Muscle of leg (tissue), 11 donors: Measurements from ENCODE around the gene TPSAB1. TPM values are rescaled to one million over a fixed set of nuclear protein-coding genes. Genes with fewer than 3 reads are reported as not detected.

ENCODE experiments used
- DNase-seq: peaks from one replicate; pipeline ENCODE4 v3.0.0; 2013
- H3K27ac ChIP-seq: one replicate; pipeline ENCODE4 v1.5.1; 2013; ENCODE audit warnings: mild to moderate bottlenecking, low read length, control low read depth
- H3K27me3 ChIP-seq: one replicate; pipeline ENCODE4 v1.6.1; 2013; ENCODE audit warnings: low read length; ENCODE audit not compliant: control insufficient read depth, insufficient read depth
- H3K36me3 ChIP-seq: one replicate; pipeline ENCODE4 v1.6.1; 2013; ENCODE audit warnings: low read length; ENCODE audit not compliant: control insufficient read depth, insufficient read depth
- H3K4me1 ChIP-seq: one replicate; pipeline ENCODE4 v1.6.1; 2013; ENCODE audit warnings: low read length; ENCODE audit not compliant: control insufficient read depth, insufficient read depth
- H3K4me3 ChIP-seq: one replicate; pipeline ENCODE4 v1.5.1; 2013; ENCODE audit warnings: low read length, control low read depth
- H3K9me3 ChIP-seq: replicated peaks from 2 replicates; pipeline ENCODE4 v1.6.1; 2013; ENCODE audit warnings: low read depth, low read length; ENCODE audit not compliant: control insufficient read depth
- WGBS: methylation state at CpG from one replicate; pipeline ENCODE4 v1.1.5; 2013; ENCODE audit warnings: missing lambda C conversion rate; ENCODE audit not compliant: insufficient coverage; 5-methylcytosine and 5-hydroxymethylcytosine counted together
- polyA plus RNA-seq, 8 donors: library from polyadenylated mRNA; unstranded; fragments of 120-200 nt; gene quantifications; one replicate each; pipeline versions ENCODE4 v1.2.1 to v1.2.3, GENCODE V29; 2013; ENCODE audit warnings: inconsistent platforms in 1 of 8, low replicate concordance in 1 of 8; ENCODE audit not compliant: insufficient read length in 8 of 8, insufficient read depth in 1 of 8
- total RNA-seq: library from RNA; stranded (reverse); fragments of 120-200 nt; gene quantifications from one replicate; pipeline ENCODE4 v1.2.4, GENCODE V29; 2013

TPSAB1 gene
- total and polyA plus RNA-seq, 9 donors: 0.53 to 3.8 (median 1.7) TPM

DNA sequence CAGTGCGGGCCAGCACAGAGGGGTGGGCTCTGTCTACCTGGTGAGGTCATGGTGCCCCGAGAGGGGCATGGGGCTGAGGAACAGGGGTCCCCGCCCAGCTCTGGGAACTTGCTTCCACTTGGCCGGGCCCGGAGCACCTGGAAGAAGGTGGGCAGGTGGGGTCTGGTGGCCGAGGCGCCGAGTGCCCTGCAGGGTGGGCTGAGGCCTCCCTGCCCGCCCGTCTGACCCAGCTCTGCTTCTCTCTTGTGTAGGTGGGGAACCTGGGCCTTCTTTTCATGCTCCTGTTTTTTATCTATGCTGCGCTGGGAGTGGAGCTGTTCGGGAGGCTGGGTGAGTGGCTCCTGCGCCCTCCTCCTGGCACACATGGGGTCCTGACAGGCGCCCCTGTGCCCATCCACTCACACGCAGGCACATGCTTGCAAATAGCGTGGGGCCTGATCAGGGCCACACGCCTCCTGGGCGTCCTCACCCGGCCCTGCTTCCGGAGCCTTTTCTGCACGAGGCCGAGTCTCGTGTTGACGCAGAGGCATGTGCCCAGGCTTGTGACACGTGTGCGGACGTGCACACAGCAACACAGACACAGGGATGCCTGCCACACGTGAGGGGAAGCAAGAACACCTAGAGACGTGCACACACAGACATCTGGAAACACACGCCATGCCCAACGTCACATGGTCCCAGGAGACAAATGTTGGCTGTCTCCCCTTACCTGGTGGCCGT lies 23.7 kb upstream of the TPSAB1 start:
- H3K36me3 ChIP-seq: peaks cover 26% of the 10 kb centered on the region

DNA sequence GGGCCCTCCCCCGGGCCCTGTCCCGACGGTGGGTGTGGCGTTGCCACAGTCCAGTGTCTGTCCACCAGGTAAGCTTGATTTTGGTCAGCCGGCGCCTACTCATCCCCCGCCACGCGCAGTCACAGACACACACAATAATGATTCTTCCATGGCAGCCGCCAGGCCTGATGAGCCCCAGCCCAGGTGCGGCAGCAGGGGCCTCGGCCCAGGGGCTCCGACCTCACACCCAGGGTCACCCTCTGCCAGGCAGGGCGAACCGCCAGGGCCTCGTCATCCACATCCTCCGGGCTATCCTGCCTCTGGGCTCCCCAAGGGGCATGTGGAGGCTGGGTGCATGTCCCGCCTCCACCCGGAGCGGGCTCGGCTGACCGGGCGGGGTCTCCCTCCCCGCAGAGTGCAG lies 23.0 kb upstream of the TPSAB1 start:
- Histone ChIP-seq H3K4me3 (no peak overlapping the region), H3K9me3 (no peaks in the 10 kb centered on the region), H3K36me3 (peaks cover 26% of the 10 kb centered on the region), H3K27ac (no peak overlapping the region), H3K27me3 (no peaks in the 10 kb centered on the region), H3K4me1 (peaks cover 9% of the 10 kb centered on the region)
- 84% methylated on average over 24 of the region's 24 CpGs for WGBS
- DNase-seq: no peak

More for the DNA sequence above, 23.7 kb upstream of the TPSAB1 start:
- H3K9me3 ChIP-seq: no peaks in the 10 kb centered on the region
- H3K4me3 ChIP-seq: no peak overlapping the region
- peaks cover 9% of the 10 kb centered on the region for H3K4me1 ChIP-seq
- WGBS: 89% methylated on average over 32 of the region's 32 CpGs
- H3K27me3 ChIP-seq: no peaks in the 10 kb centered on the region
- DNase-seq: no peak
- H3K27ac ChIP-seq: no peak overlapping the region

DNA sequence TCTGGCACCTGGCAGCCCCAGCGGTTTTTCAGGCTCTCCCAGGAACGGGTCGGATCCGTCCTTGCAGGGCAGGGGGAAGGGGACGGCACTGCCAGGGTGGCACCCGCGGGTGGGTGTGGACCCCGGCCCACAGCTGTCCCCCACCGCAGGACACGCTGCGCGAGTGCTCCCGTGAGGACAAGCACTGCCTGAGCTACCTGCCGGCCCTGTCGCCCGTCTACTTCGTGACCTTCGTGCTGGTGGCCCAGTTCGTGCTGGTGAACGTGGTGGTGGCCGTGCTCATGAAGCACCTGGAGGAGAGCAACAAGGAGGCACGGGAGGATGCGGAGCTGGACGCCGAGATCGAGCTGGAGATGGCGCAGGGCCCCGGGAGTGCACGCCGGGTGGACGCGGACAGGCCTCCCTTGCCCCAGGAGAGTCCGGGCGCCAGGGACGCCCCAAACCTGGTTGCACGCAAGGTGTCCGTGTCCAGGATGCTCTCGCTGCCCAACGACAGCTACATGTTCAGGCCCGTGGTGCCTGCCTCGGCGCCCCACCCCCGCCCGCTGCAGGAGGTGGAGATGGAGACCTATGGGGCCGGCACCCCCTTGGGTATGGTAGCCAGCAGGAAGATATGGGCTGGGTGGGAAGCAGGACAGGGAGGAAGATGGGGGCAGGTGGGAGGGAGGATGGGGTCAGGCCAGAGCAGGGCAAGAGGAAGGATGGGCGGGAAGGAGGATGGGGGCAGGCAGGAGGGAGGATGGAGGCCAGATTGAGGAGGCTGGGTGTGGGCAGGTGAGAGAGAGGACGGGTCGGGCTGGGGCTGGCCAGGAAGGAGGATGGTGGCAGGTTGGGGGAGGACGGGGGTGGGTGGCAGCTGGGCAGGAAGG lies 22.2 kb upstream of the TPSAB1 start:
- Histone ChIP-seq H3K9me3 (no peaks in the 10 kb centered on the region), H3K27ac (no peak overlapping the region), H3K4me3 (no peak overlapping the region), H3K27me3 (no peaks in the 10 kb centered on the region), H3K36me3 (peaks cover 26% of the 10 kb centered on the region), H3K4me1 (peaks cover 9% of the 10 kb centered on the region)
- WGBS: 87% methylated on average over 47 of the region's 49 CpGs
- DNase-seq: no peak

DNA sequence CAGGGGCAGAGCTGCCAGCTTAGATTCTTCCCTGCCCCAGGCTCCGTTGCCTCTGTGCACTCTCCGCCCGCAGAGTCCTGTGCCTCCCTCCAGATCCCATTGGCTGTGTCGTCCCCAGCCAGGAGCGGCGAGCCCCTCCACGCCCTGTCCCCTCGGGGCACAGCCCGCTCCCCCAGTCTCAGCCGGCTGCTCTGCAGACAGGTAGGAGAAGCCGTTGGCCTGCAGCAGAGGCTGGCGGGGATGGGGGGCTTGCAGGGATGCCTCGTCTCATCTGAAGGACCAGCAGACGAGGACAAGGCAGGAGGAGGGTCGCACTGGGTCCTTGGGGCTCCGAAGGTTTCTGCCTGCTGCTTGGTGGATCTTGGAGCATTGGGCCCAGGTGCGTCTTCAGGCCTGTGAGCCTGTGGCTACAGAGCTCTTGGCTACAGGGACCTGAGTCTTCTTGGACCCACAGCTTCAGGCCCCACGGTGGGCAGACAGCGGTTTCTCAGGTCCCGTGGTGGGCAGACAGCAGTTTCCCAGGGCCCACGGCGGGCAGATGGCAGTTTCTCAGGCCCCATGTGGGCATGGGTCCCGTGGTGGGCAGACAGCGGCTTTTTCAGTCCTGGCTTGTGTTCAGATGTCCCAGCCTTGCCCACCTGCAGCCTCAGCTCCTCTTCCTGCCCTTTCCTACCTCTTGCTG lies 21.4 kb upstream of the TPSAB1 start:
- Histone ChIP-seq H3K9me3 (no peaks in the 10 kb centered on the region), H3K27ac (no peak overlapping the region), H3K36me3 (peaks cover 22% of the 10 kb centered on the region), H3K27me3 (no peaks in the 10 kb centered on the region), H3K4me1 (peaks cover 9% of the 10 kb centered on the region), H3K4me3 (no peak overlapping the region)
- no peak for DNase-seq
- WGBS: 84% methylated on average over 22 of the region's 24 CpGs

DNA sequence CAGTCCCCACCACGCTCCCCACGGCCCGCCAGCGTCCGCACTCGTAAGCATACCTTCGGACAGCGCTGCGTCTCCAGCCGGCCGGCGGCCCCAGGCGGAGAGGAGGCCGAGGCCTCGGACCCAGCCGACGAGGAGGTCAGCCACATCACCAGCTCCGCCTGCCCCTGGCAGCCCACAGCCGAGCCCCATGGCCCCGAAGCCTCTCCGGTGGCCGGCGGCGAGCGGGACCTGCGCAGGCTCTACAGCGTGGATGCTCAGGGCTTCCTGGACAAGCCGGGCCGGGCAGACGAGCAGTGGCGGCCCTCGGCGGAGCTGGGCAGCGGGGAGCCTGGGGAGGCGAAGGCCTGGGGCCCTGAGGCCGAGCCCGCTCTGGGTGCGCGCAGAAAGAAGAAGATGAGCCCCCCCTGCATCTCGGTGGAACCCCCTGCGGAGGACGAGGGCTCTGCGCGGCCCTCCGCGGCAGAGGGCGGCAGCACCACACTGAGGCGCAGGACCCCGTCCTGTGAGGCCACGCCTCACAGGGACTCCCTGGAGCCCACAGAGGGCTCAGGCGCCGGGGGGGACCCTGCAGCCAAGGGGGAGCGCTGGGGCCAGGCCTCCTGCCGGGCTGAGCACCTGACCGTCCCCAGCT lies 20.3 kb upstream of the TPSAB1 start:
- DNase-seq: no peak
- no peaks in the 10 kb centered on the region for H3K9me3 ChIP-seq
- 91% methylated on average over 55 of the region's 55 CpGs for WGBS
- H3K27ac ChIP-seq: no peak overlapping the region
- H3K36me3 ChIP-seq: peaks cover 16% of the 10 kb centered on the region
- no peaks in the 10 kb centered on the region for H3K27me3 ChIP-seq
- H3K4me1 ChIP-seq: peaks cover 9% of the 10 kb centered on the region
- no peak overlapping the region for H3K4me3 ChIP-seq

DNA sequence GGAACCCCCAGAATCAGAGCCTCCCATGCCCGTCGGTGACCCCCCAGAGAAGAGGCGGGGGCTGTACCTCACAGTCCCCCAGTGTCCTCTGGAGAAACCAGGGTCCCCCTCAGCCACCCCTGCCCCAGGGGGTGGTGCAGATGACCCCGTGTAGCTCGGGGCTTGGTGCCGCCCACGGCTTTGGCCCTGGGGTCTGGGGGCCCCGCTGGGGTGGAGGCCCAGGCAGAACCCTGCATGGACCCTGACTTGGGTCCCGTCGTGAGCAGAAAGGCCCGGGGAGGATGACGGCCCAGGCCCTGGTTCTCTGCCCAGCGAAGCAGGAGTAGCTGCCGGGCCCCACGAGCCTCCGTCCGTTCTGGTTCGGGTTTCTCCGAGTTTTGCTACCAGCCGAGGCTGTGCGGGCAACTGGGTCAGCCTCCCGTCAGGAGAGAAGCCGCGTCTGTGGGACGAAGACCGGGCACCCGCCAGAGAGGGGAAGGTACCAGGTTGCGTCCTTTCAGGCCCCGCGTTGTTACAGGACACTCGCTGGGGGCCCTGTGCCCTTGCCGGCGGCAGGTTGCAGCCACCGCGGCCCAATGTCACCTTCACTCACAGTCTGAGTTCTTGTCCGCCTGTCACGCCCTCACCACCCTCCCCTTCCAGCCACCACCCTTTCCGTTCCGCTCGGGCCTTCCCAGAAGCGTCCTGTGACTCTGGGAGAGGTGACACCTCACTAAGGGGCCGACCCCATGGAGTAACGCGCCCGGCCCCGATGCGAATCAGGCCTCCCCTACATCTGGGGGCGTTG lies 19.5 kb upstream of the TPSAB1 start:
- Histone ChIP-seq H3K27me3 (no peaks in the 10 kb centered on the region), H3K9me3 (no peaks in the 10 kb centered on the region)
- DNase-seq: no peak

DNA sequence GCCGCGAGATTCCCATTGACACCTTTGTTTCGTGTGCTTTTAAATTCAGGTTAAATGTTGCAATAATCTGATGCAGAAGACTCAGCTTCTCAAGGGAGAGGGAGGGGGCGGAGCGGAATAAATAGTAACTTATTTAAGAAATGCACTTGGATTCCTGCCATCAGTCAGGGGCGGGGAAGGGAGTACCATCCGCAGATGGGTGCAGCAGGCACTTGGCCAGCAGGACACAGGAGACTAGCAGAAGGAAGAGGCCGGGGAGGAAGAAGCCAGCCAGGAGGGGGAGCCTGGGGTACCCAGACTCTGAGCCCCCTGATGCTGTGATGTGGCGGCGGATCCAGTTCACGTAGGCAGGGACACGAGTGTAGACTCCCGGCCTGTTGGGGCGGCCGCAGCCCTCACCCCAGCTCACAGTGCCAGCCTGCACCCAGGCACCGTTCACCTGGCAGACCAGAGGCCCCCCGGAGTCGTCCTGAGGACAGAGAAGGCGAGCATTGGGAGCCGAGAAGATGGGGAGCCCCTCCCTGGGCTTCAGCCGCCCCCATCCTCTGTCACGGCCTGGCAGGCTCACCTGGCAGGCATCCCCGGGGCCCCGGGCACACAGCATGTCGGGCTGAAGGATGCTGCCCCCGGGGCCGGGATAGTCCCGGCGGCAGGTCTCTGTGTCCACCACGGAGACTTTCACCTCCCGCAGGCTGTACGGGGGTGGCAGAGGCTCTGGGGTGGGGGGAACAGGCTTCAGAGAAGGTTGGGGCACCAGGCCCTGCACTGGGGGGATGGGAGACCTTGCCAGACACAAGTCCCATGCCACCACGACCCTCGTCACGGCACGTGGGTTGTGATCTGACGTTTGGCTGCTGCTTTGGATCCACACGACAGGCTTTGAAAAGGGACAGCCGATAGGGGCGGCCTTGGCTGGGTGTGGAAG lies 18.6 kb upstream of the TPSAB1 start:
- DNase-seq: peak; percentile 39
- H3K36me3 ChIP-seq: peaks cover 16% of the 10 kb centered on the region
- no peaks in the 10 kb centered on the region for H3K27me3 ChIP-seq
- H3K4me3 ChIP-seq: no peak overlapping the region
- H3K4me1 ChIP-seq: peaks cover 9% of the 10 kb centered on the region
- no peak overlapping the region for H3K27ac ChIP-seq
- 79% methylated on average over 35 of the region's 40 CpGs for WGBS
- H3K9me3 ChIP-seq: no peaks in the 10 kb centered on the region

More for the DNA sequence above, 19.5 kb upstream of the TPSAB1 start:
- Histone ChIP-seq H3K4me3 (no peak overlapping the region), H3K4me1 (peaks cover 9% of the 10 kb centered on the region), H3K36me3 (peaks cover 16% of the 10 kb centered on the region), H3K27ac (no peak overlapping the region)
- WGBS: 82% methylated on average over 38 of the region's 48 CpGs

DNA sequence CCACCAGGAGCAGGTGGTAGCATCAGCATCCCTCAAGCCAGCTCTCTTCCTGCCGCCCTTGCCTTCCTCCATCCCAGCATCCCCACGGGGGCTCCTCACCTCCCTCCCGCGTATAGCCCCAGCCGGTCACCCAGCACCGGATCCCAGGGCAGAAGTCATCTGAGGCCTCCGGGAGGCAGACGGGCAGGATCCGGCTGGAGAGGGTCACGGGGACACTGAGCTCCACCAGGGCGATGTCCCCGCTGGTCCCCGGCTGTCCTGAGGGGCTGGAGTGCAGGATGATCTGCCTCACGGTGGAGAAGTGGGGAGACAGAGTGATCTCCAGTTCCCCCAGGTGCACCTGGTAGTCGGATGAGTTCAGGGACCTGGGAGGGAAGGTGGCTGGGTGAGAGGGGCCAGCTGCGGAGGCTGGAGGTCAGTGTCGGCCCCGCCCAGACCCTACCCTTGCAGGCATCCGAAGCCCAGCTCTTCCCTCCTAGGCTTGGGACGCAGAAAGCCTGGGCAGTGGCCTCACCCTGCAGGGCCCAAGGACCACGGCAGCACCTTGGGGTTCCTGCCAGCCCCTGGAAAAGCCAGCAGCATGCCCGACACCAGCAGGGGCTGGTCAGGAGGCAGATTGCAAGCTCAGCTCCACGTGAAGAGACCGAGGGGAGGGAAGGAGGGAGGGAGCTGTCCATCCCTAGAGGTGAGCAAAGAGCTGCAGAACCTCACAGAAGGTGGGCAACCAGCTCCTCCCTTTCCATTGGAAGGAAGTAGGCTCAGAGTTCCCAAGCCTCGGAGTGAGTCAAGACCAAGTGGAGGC lies 17.8 kb upstream of the TPSAB1 start:
- H3K27me3 ChIP-seq: no peaks in the 10 kb centered on the region
- DNase-seq: no peak
- H3K4me1 ChIP-seq: peaks cover 9% of the 10 kb centered on the region
- H3K4me3 ChIP-seq: no peak overlapping the region
- whole genome bisulfite sequencing: 65% methylated on average over 23 of the region's 25 CpGs
- peaks cover 11% of the 10 kb centered on the region for H3K36me3 ChIP-seq
- H3K9me3 ChIP-seq: no peaks in the 10 kb centered on the region
- H3K27ac ChIP-seq: no peak overlapping the region
